Stimulated activated CD4-positive, alpha-beta T cell treated with anti-CD3 and anti-CD28 coated beads, Interleukin-2, amount 100 ng/mL, for 48 hours (primary cell): Measurements from ENCODE around the gene ZNF19.
"Not testable (repeated sequence)": the region's sequence is repeated elsewhere in the genome, so short reads cannot be mapped to it uniquely, and the experiment has no call there.

Source experiments
- DNase-seq, 2 donors: peaks; one replicate each; pipeline ENCODE4 v3.0.0-alpha.2; 2020

The ZNF19 gene

GRCh38 chr16:71489122-71489521 is at the start of gene ZNF19:
TSS of gene ZNF19 (minus strand) at chr16:71489324. CDS start at chr16:71482114, 7,210 bp downstream.
- DNase-seq = no peak

- DNase-seq = peak; percentile 25 to 26
These were observed 48.5 kb upstream of the ZNF19 start for GRCh38 chr16:71537643-71538042.

DNA sequence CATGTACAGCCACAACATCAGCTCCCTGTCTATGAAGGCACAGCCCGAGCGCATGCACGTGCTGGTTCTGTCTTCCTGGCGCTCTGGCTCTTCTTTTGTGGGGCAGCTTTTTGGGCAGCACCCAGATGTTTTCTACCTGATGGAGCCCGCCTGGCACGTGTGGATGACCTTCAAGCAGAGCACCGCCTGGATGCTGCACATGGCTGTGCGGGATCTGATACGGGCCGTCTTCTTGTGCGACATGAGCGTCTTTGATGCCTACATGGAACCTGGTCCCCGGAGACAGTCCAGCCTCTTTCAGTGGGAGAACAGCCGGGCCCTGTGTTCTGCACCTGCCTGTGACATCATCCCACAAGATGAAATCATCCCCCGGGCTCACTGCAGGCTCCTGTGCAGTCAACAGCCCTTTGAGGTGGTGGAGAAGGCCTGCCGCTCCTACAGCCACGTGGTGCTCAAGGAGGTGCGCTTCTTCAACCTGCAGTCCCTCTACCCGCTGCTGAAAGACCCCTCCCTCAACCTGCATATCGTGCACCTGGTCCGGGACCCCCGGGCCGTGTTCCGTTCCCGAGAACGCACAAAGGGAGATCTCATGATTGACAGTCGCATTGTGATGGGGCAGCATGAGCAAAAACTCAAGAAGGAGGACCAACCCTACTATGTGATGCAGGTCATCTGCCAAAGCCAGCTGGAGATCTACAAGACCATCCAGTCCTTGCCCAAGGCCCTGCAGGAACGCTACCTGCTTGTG is 47.8 kb upstream of the ZNF19 start:
- DNase-seq = no peak

DNA sequence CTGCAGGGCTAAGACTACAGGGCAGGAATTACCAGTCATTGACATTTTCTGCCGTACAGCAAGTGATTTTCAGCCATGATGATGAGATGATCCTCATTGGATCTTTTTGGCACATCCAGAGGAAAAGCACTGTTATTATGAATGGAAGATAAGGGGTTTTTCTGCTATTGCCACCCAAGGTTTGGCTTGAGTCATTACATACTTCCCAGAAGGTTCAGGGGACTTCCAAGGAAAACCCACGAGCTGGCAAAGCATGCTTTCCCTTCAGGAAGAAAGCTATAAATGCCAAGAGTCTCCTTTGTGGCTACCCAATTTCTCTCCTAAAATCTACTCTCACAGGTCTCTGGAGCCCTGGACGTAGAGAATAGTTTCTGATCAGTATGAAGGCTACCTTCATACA is 43.2 kb upstream of the ZNF19 start:
- DNase-seq = no peak

DNA sequence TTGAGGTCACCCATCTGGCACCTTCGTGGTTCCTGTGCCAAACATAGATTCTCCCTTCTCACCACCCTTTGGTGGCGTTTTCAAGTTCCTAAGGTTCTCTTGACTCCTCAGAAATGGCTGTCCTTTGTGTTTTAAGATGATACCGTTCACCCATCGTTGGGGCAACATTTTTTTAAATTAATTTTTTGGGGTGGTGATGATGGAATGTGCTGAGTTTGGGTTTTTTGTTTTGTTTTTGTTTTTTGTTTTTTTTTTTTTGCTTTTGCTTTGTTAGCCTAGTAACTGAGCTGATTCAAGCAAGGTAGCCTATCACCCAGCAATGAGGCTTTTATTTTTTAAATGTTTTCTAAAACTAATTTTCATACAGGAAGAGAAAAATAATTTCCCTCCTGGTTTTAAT is 39.7 kb upstream of the ZNF19 start:
- no peak for DNase-seq

DNA sequence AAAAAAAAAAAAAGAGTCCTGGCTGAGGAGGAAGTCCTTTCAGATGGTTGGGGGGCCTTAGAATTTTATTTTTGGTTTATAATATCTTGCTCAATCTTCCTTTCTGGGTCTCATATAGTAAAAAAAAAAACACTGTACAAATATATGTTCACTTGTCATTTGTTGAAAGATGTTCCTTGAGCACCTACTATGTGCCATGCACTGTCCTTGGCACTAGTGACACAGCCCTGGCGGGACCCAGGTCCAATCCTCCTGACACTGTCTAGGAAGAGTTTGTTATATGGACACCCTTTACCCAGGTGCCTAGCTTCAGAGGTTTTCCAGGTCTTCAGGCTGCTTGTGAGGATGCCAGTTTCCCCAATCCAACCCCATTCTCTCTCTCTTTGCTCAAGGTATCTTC is 39.1 kb upstream of the ZNF19 start:
- no peak for DNase-seq

DNA sequence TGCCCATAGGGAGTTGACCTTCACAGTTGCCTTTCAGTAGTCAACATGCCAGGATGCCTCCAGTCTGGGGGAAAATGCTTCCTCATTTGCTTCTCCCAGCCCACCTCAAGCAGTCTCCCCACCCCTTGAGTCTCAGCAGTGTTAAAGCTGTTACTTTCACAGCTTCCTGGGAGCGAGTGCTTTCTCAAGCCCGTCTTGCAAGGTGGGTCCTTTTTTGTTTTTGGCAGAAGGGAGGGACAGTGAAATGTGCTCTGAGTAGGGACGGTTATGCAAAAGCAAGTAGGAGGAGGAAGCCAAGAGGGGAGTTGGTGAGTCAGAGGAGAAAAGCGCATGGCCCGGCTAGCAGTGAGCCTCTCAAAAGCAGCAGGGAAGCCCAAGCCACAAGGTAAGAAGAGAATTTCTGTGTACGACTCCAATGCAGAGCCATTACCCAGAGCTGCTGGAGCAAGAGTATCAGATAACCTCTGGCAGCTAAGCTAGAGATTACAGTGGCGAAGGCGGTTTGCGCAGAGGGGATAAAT is 37.0 kb upstream of the ZNF19 start, which contains the start of gene CHST4:
TSS of gene CHST4 (plus strand) at position 316 of the 521 bp plus-strand sequence. CDS start 10,252 bp downstream, outside the sequence.
- no peak for DNase-seq

DNA sequence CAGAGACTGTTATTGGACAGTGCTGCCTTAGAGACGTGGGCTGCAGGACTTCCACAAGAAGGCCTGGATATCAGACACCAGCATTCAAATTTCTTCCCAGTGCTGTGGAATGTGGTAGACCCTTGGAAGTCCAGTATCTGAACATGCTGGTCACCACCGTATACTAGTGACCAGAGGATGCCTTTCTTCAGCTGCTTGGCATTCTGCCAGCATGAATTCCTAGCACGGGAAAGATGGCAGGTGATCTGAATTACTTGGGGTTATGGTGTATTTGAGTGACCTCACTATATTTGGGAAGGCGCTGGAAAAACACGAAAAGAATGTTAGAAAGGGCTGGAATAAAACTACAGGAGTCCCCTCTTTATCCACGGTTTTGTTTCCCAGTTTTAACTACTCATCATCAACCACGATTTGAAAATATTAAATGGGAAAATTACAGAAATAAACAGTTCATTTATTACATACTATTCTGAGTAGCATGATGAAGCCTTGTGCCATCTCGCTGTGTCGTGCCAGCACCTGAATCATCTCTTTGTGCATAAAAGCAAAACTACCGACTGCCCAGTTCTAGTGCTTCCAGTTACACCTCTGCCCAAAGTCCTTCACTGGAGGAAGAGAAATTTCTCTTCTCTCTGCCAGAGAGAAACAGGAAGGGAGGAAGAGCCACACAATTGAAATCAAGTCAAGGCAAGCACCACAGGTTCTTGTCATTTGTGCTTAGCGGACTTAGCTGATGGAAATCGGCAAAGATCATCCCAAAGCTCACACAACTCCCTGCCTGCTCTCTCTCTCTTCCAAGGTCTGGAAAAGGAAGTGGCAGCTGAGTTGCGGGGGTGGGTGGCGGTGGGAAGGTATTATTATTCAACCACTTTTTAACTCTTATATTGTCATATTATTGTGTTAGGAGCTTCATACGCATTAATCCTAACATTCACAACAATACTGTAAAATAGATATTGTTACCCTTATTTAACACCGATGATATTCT is 35.7 kb upstream of the ZNF19 start:
- DNase-seq = no peak

DNA sequence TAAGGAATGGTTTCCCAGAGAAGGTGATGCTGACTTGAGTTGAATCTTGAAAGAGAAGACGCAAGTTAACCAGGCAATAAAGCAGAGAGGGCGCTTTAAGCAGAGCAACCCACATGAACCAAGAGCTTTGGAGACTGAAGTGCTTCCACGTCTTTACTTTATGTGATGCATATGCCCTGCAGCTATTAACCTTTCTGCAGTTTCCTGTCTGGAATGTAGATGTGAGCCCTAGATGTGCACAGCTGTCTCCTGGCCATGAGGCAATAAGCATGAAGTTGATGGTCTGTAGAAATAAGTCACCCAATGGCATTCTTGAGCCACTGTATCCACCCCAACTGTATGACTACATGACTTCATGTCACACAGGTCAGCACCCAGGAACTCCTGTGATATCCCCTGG is 31.4 kb upstream of the ZNF19 start:
- no peak for DNase-seq

DNA sequence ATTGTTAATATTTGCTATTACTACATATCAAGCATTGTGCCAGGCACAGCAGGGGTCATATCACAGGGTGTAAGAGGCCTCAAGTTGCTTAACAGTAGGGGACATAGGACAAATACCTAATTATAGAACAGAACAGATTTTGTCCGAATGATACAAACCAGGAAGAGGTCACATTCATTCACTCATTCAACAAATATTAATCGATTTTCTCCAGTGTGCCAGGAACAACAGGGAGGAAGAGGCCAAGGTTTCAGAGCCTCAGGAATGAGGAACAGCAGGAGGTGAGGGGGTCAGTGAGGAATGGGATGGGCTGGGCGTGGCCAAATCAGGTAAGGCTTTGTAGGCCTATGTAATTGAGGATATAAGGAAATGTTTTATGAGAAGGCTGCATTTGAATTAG is 25.9 kb upstream of the ZNF19 start:
- no peak for DNase-seq

GRCh38 chr16:71514476-71514875 is 25.4 kb upstream of the ZNF19 start:
- no peak for DNase-seq

DNA sequence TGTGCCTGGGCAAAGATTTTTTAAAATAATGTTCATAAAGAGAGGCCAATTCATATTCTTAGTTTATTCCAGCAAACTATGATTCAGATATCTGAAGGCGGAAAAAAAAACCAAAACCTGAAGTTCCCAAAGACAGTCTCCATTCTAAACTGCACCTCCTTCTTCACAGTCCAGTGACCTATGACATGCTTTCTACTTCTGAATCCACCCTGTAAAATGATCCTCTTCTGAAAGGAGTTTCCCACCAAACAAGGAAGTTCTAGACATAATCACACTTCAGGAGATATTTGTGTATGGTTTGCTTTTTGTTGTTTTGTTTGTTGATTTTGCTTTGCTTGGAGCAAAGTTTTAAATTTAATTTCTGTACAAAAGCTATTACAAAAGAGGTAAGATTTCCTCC is 24.2 kb upstream of the ZNF19 start:
- DNase-seq = no peak

DNA sequence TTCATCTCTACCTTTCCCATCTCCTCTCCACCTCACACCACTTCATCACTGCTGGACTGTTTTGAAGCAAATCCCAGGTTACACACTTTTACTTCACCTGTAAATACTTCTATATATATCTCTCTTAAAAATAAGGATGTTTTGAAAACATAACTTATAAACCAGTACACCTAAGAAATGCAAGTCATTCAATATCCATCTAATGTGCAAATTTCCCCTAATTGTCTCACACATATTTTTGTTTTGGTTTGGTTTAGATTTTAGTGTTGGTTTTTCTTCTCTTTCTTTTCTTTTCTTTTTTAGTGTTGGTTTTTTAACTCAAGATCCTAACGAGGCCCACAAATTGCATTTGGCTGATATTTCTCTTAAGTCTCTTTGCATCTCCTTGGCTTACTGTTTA is 17.9 kb upstream of the ZNF19 start:
- no peak for DNase-seq

- DNase-seq = no peak
These were observed 15.8 kb upstream of the ZNF19 start for GRCh38 chr16:71504901-71505300.

DNA sequence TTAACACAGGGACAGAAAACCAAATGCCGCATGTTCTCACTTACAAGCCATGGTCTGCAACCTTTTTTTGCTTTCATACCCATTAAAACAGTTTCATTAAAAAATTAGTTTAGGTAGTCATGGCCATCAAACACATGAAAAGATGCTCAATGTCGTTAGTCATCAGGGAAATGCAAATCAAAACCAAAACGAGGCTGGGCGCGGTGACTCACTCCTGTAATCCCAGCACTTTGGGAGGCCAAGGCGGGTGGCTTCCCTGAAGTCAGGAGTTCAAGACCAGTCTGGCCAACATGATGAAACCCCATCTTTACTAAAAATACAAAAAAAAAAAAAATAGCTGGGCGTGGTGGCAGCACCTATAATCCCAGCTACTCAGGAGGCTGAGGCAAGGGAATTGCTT is 14.9 kb upstream of the ZNF19 start:
- DNase-seq = not testable (repeated sequence)

DNA sequence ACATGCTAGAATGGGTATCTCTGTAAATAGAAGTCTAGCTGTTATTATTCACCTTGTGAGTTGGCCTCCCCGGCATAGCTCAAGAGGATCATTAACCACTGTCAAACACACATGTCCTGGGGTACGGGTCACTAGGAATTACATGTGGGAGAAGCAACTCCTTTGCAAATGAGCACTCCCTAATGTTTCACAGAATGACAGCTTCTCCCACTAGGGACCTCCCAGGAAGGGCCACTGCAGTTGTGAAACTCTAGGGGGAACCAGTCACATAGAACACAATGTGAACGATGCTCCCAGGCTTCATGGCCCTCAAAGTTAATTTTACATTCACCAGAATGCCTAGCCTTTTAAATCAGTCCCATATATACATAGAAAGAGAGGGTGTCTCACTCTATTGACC is 12.4 kb upstream of the ZNF19 start:
- DNase-seq = no peak

- no peak for DNase-seq
These were observed 11.8 kb upstream of the ZNF19 start for GRCh38 chr16:71500964-71501363.

DNA sequence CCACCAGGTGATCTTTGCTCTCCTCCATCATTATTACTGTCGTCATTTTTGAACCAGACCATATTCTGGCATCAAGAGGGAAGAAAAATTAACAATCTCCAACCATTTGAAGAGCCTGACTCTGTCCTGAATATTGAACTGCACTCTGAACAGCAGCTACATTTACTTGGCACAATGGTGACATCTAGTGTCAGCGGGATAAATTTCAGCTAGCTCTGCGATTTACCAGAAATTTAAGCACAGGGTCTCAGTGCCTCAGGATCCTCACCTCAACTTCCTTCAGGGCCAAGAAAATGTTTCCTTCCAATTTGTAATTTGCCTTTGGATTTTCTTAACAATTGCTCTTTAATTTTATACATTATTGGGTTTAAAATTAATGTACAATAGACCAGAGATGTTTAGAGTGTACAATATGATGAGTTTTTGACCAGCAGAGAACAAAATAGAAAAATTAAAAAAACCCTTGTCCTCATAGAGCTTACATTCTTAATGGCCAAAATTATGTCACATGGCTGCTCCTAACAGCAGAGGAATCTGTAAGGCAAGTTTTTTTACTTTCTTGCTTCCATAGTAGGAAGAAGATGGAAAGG is 10.7 kb upstream of the ZNF19 start:
- DNase-seq = peak; percentile 40 to 51

DNA sequence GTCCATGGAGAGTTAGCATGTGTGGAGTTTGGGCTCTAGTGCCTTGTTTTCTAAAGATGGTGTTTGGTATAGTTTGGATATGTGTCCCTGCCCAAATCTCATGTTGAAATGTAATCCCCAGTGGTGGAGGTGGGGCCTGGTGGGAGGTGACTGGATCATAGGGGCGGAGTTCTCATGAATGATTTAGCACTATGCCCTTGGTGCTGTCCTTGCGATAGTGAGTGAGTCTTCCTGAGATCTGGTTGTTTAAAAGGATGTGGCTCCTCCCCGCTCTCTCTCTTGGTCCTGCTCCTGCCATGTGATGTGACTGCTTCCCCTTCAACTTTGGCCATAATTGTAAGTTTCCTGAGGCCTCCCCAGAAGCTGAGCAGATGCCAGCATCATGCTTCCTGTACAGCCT is 8.9 kb upstream of the ZNF19 start:
- DNase-seq = no peak

DNA sequence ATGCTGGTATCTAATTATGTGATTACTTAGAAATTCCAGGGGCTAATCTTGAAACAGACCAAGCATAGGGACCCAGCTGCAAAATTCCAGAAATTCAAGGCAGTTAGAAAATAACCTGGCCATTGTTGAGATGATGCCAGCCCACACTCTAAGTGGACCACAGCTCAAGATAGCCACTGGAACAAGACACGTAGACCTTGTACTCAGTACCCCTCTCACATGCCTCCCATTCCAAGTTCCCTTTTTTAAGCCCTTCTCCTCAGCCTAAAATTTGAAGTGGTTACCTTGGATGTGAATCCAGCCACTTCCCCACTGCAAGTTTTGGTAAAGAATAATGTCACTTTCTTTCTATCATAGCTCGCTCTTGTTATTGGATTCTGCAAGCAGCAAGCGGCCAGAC is 4.1 kb upstream of the ZNF19 start:
- DNase-seq = no peak

- no peak for DNase-seq
These were observed 3.7 kb upstream of the ZNF19 start for GRCh38 chr16:71492786-71493185.

DNA sequence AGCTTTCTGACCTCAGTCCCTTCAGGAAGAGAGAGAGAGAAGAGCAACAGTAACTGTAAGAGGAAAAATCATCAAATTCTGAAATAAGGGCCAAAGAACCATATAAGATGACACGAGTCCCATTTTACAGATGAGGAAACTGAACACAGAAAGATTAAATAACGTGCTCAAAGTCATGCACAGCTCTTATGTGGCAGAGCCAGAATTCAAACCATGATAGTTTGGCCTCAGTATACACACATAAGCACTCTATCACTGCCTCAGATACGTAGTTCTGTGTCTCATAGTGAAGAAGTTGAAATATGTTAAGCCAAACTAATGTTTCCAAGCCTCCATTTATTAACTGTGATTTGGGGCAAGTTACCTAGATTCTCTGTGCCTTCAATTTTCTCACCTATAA is 1.9 kb upstream of the ZNF19 start:
- DNase-seq = no peak

DNA sequence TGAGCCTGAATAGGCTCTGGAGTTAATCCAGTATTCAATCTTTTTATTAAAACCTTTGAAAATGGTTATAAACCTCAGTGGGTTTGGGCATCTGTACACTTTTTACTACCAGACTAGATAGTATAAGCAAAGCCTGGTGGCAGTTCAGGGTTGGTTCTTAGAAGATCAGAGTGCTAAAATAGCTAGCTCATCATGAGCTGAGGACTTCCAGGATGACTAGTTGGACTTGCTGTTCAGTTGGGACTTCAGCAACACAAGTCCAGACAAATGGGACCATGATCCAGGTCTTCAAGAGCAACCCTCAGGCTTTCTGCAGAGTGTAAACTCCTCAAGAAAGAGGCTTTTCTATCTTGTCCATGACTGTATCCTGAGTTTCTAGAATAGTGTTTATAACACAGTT is 1.2 kb upstream of the ZNF19 start:
- DNase-seq = no peak
